ENCODE measurements around the gene ZNF524.
A peak's percentile ranks its signal among the peaks of the same experiment; 100 is the strongest.

DNA sequence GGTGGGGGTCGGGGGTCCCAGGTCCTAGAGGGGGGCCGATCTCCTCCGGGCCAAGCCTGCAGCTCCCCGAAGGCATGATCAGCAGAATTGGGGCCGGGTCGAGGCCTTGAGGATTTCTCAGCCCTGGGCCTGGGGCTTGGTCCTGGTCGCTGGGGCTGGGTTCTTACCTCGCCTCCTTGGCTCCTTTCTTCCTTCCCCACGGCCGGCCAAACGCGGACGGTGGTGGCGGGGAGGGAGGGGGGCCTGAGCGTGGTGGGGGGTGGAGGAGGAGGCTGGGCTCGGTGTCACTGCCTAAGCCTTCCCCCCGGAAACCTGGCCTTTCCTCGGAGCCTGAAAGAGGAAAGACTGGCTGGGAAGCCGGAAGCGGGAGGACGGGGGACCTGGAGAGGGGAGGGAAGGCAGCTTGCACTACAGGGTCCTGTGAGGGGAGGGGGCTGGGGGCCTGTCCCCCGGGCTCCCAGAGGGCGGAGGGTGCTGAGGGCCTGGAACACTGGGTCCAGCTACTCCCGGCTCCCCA, 19.4 kb upstream of the ZNF524 start, which contains the start of gene ZNF579:
- TF ChIP-seq ELF4 (IDR thresholded peaks at IDR 0.05) (no peak), FOXA1 (IDR thresholded peaks at IDR 0.05) (no peak), SP1 (IDR thresholded peaks at IDR 0.05) (no peak), BHLHE40 (IDR thresholded peaks at IDR 0.05; ENCODE audit: borderline replicate concordance) (no peak), L3MBTL2 (conservative IDR thresholded peaks at IDR 0.05) (no peak), FOXK2 (IDR thresholded peaks at IDR 0.05) (no peak), ZNF384 (IDR thresholded peaks at IDR 0.05) (no peak), FOXM1 (IDR thresholded peaks at IDR 0.05; ENCODE audit: borderline replicate concordance) (peak; percentile 36; the same call in 1 of the 2 replicates)
- TF ChIP-seq, protein P1, sequence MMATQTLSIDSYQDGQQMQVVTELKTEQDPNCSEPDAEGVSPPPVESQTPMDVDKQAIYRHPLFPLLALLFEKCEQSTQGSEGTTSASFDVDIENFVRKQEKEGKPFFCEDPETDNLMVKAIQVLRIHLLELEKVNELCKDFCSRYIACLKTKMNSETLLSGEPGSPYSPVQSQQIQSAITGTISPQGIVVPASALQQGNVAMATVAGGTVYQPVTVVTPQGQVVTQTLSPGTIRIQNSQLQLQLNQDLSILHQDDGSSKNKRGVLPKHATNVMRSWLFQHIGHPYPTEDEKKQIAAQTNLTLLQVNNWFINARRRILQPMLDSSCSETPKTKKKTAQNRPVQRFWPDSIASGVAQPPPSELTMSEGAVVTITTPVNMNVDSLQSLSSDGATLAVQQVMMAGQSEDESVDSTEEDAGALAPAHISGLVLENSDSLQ (IDR thresholded peaks at IDR 0.05) = no peak

Data from HEK293T (cell line).